Measurements from ENCODE around the gene SEMA5A.

- no peak for TF ChIP-seq EP300 (IDR thresholded peaks at IDR 0.05; ENCODE audit: low read depth)
- no peak for TF ChIP-seq POLR2A (IDR thresholded peaks at IDR 0.05)
- TF ChIP-seq CTCF (IDR thresholded peaks at IDR 0.05) = no peak
These were observed 490.9 kb downstream of the SEMA5A start for GRCh38 chr5:9054821-9055589.
